GM18502 (cell line): Measurements from ENCODE around the gene PTPRN2.
"Not testable (repeated sequence)": the region's sequence is repeated elsewhere in the genome, so short reads cannot be mapped to it uniquely, and the experiment has no call there.

ENCODE experiments used
- ATAC-seq: cut with Tn5 transposase; IDR thresholded peaks from one replicate; pipeline ENCODE4 v1.9.1; 2021; ENCODE audit warnings: mild to moderate bottlenecking; ENCODE audit not compliant: unreplicated experiment, poor library complexity

The PTPRN2 gene

DNA sequence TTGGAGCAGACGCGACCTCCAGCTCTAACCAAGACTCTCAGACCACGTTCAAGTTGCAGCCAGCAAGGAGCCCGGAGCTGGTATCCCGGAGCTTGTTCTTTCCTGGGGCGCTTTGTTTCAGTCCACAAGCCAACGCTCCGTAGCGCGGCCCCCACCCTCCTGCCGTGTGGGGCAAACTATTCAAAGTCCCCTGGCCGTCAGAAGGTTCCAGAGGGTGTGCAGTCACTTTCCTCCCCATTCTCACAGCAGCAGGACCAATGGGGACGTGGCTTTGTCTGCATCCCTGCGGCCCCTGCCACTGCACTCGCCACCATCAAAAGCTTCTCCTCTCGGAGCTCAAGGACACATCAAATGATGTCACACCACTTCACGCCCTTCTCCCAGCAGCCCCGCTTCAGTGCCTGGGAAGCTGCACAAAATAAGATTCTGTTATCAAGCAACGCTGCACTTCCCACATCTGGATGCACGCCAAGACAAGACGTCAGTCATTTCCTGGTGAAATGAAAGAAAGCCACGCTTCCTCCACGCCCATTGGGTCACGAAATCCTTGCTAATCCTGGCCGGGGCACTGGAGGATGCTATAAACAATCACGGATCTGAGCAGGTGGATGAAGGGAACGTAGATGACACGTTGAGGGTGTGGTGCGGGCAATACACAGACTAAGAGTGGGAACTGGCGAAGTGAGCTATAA is 348.2 kb downstream of the PTPRN2 start:
- no peak for ATAC-seq

- ATAC-seq, result no peak
These were observed 348.9 kb downstream of the PTPRN2 start for GRCh38 chr7:158238616-158239289.

DNA sequence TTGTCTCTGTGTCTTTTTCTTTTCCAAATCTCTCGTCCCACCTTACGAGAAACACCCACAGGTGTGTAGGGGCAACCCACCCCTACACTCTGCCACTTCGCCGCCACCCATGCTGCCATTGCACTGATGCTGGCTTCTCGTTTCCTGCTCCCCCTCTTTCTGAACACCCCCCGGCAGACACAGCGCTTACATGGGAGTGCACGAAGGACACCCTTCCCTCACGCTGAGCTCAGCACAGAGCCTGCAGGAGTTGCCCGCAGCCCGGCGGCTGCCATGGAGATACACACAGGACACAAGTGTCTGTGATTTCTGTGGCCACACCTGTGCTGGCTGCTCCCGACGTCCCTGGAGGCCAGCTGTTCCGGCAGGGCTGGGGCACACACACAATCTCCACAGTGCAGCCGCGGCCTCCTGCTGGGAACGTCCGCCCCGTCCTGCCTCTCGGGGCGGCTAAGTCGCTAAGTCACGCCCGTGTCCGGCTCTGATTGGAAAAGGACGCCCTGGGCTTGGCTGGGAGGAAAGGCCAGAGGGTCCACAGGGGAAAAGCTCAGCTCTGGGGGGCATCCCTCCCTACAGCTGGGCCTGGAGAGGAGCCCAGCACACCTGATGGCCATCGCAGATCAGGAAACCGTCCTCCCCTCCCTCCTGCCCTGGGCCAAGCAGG is 349.8 kb downstream of the PTPRN2 start:
- ATAC-seq, result no peak

DNA sequence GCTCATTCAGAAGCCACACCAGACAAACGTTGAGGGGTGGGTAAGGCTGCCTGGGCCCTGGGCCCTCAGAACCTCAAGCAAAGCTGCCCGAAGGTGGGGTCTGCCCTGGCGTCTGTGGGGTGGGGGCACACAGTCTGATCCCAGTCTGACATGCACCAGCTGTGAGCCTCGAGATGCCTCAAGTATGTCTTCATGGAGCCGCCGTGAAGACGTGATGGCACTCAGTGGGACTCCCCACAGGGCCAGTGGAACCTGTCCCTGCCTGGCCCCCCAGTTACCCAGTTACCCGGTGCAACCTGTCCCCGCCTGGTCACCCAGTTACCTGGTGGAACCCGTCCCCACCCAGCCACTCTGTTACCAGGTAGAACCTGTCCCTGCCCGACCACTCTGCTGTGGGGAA is 351.2 kb downstream of the PTPRN2 start:
- no peak for ATAC-seq

- ATAC-seq, result no peak
These were observed 351.8 kb downstream of the PTPRN2 start for GRCh38 chr7:158235862-158236261.

DNA sequence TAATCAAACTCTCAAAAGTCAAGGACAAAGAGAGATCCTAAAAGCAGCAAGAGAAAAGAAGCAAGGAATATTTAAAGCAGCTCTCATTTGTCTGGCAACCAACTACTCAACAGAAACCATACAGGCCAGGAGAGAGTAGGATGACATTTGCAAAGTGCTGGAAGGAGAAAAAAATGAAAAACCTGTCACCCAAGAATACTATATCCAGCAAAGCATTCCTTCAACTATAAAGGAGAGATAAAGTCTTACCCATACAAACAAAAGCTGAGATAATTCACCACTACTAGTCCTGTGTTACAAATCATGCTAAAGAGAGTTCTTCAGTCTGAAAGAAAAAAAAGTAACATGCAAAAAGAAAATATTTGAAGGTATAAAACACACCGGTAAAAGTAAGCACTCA is 357.7 kb downstream of the PTPRN2 start:
- no peak for ATAC-seq

GRCh38 chr7:158228986-158229385 is 358.6 kb downstream of the PTPRN2 start:
- ATAC-seq, result no peak

- no peak for ATAC-seq
These were observed 359.5 kb downstream of the PTPRN2 start for GRCh38 chr7:158228131-158228530.

- no peak for ATAC-seq
These were observed 360.2 kb downstream of the PTPRN2 start for GRCh38 chr7:158227258-158227984.

DNA sequence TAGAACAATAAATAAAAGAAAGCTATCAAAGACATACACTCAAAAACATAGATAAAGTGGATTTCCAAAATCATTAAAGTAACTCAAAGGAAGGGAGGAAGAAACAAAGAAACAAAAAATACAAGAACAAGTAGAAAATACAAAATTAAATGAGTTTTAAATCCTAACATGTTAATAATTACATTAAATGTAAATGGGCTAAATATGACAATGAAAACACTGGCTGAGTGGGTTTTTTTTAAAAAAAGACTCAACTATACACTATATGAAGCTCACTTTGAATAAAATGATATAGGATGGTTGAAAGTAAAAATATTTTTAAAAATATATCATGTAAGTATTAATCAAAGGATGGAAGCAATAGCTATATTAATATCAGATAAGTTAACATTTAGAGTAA is 371.4 kb downstream of the PTPRN2 start:
- no peak for ATAC-seq

DNA sequence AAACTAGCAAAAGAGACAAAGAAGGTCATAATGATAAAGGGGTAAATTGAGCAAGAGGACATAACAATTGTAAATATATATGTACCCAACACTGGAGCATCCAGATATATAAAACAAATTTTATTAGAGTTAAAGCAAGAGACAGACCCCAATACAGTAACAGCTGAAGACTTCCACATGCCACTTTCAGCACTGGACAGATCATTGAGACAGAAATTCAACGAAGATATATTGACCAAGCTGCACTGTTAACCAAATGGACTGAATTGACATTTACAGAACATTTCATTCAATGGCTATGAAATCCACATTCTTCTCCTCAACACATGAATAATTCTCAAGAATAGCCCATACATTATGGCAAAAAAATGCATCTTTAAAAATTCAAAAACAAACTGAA is 378.2 kb downstream of the PTPRN2 start:
- no peak for ATAC-seq

DNA sequence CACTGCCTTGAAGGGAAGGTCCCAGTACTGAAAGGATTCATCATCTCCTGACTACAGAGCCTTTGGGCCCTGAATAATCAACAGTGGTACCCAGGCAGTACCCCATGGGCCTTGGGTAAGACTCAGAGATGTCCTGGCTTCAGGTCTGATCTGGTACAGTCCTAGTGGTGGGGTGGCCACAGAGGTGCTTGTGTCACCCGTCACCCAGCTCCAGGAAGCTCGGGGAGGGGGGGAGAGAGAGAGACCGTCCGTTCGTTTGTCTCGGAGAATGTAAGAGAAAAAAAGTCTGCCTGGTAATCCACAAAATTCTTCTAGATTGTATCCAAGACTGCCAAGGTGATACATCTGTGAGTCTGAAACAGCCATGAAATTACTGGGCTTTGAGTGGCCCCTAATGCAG is 381.3 kb downstream of the PTPRN2 start:
- no peak for ATAC-seq

- ATAC-seq, result no peak
These were observed 383.2 kb downstream of the PTPRN2 start for GRCh38 chr7:158204453-158204852.

- not testable (repeated sequence) for ATAC-seq
These were observed 383.7 kb downstream of the PTPRN2 start for GRCh38 chr7:158203948-158204347.

DNA sequence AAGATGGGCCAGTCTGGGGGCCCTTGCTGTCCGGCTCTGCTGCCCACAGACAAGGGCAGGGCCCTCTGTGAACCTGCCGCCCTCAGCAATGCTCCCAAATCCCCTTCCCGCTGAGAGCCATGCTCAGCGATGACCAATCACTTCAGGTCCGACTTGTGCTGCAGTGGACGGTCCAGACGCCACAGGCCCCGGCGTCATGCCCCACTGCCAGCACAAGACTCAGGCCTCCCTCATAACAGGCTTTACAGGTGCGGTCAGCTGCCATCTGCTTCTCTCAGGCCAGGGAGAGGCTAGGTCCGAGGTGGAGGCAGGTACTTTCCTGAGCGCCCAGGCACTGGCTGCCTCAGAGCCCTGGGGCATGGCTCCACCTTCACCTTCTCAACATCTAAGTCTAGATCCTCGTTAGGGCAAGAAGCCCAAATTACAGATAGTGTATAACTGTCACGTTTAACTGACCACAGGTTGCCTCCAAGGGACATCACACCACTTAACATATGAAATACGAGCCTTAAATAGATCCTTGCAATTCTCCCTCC is 393.2 kb downstream of the PTPRN2 start:
- no peak for ATAC-seq

- ATAC-seq, result no peak
These were observed 394.2 kb downstream of the PTPRN2 start for GRCh38 chr7:158193446-158193845.

DNA sequence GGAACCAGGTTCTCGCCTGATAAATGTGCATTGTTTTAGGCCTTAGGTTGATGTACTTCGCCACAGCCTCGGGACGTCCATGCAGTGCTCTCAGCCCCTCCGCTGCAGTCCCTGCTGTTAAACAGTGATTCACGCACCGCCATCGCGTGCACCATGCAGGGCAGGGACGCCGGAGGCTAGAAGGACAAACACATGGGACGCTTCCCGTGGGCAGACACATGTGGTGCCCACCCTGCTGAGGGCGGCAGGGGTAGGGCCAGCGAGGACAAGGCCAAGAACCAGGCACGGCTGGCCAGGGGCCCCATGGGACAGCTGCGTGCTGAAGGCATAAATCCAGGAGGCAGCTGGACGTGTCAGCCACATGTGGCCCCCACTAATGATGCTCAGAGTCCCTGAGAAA is 394.7 kb downstream of the PTPRN2 start:
- no peak for ATAC-seq

DNA sequence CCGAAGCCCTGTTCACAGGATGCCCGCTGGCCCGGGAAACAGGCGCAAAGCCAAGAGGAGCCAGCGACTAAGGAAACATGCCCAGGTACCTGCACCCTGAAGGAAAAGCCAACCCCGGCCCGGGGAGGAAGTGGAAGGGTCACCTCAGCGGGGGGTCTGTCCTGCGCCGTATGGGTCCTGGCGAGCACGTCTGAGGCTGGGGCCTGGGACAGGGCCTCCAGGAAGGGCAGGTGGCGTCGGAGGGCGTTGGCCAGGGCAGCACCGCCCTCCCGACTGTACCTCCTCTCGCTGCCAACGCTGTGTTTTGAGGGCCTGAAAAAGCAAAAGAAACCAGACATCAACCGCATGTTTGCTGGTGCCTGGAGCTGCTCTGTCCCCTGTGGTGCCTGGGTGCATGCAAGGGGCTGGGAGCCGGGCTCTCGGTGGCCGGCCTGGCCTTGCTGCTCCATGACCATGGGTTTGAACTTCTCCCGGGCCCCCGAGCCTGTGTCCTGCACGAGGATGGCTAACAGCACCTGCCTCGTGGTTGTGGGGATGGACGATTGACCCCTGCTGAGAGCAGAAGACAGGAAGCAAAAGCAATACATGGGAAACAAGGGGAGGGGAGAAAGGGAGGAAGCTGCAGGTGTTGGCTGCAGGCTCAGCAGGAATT is 395.3 kb downstream of the PTPRN2 start:
- ATAC-seq, result no peak

DNA sequence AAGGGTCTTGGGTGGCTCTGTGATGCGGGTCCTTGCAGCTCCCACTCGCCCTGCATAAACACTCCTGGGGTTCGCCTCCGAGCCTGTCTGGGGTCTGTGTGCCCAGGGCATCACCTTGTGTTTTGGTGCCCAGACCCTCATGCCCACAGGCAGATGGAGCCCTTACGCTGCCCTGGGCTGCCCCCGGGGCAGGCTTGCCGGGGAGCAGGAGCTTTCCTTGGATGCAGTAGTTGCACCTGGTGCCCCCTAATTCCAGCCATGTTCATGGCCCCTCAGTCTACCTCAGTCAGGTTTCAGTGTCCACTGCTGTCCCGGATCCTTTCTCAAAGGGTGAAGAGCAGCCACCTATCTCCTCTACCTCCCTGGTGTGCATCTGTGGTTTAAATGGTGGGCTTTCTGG is 396.0 kb downstream of the PTPRN2 start:
- no peak for ATAC-seq

DNA sequence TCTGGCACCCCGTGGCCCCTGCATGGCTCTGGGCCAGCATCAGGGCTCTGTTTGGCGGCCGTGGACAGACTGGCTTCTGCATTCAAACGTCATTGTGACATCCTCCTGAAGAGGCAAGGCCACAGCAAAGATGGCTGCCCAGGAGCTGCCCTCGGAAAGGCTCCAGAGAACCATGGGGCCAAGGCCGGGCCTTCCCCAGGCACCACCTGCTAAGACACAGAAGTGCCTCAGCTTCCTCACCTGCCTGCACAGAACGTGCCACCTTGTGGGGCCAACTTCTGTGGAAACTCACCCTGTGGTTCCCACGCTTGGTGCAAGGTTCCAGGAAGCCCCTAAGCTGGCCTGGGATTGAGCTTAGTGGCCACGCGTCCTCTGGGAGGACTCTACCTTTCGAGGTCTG is 396.9 kb downstream of the PTPRN2 start:
- no peak for ATAC-seq
